NOMO-1 treated with dmso at 0.1 percent for 144 hours (cell line): ENCODE measurements around the gene ALPK1.
"Not testable (repeated sequence)": the region's sequence is repeated elsewhere in the genome, so short reads cannot be mapped to it uniquely, and the experiment has no call there.

Experiments used
- DNase-seq: peaks from one replicate; lab custom pipeline; 2025; ENCODE audit not compliant: unreplicated experiment; lab: John Stamatoyannopoulos, UW

The ALPK1 gene

GRCh38 chr4:112377594-112378242, 80.5 kb downstream of the ALPK1 start:
- no peak for DNase-seq

DNA sequence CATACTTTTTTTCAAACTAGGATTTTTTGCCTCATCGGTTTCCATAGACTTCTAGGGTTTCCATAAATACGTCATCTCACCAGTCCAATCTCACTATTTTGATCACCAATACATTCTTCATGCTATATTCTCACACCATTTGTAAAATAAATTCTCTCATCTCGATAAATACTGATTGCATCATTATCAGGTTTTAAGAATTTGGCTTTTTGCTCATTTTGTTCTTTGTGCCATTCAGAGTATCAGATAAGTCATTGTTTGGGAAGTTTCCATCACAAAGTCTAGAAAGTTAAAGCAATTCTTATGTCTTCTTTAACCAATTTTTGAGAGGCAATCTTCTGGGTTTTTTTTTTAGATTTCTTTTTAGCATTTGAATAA, 81.1 kb downstream of the ALPK1 start:
- no peak for DNase-seq

GRCh38 chr4:112378858-112379257, 81.7 kb downstream of the ALPK1 start:
- DNase-seq: no peak

DNA sequence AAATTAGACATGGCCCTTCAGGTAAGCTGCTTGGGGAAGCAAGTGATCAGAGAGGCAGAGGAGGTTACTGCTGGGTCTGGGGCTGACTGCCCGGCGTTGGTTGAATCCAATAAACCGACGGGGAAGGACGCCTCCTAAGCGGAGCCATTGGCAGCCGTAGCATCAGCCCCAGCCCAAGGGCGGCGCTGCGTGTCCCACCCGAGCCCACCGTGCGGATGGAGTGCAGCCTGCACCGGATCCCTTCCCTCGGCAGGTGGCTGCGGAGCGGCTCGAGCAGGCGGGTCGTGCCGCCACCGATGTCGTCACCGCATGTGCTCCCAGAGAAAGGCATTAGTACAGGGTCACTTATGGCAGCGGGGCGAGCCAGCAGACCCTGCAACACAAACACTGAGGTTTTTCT, 82.1 kb downstream of the ALPK1 start:
- DNase-seq: no peak

DNA sequence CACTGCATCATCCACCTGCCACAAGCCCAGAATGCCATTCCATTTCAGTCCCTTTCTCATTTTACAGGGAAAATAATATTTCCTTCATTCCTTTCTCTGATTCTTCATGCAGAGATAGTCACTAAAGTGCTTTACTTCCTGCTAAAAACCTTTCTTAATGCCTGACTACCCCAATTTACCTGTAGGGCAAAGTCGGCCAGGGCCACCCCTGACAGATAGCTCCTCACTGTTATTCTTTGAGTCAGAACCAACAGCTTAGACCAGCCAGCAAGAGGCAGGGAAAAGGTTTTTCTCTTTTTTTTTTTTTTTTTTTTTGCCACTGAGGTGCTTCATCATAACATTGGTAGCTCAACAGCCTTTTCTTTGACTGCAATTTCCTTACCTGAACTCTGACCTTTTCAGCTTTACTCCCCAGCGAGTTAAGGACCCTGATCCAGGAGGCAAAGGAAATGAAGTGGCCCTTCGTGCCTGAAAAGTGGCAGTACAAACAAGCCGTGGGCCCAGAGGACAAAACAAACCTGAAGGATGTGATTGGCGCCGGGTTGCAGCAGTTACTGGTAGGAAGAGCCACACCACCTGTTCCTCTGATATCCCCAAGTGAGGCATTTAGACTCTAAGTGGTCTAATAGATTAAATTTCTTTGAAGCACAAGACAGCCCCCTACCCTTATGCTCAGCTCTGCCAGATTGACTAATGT, 85.0 kb downstream of the ALPK1 start:
- DNase-seq: no peak

DNA sequence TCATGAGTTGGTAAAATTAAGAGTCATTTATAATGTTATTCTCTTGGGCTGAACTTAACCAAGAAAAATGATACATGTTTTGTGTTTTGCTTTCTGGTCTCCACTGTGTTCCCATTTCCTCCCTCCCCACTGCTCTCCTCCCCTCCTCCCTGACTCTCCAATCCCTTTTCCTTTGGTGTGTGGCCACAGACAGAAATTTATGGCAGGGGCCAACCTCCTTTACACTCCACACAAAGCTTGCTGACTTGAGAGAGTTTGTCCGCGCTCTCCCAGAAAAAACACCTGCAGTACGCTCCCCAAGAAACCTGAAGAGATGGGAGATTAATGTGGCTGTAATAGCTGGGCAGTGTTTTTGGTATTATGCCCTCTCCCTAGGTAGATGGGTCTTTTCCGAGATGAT, 88.9 kb downstream of the ALPK1 start:
- no peak for DNase-seq

- DNase-seq: no peak
Observed at GRCh38 chr4:112402098-112402497, 104.9 kb downstream of the ALPK1 start.

- no peak for DNase-seq
Observed at GRCh38 chr4:112403101-112403945, 106.2 kb downstream of the ALPK1 start.

DNA sequence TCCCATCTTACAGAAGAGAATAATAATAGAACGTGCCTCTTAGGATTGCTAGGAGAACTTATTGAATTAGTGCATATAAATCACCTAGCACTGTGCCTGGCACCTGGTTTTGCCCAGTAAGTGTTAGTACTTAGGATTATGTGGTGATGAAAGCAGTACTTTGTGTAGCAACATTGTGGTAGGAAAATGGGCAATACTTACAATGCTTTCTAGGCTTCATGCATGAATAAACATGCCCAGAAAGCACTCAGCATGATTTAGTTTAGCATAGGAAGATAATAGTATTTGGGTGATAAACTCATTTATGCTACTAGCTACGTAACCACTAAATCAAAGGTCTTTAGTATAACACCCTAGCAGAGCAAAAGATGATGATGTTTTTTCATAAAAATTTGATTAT, 113.2 kb downstream of the ALPK1 start:
- no peak for DNase-seq

DNA sequence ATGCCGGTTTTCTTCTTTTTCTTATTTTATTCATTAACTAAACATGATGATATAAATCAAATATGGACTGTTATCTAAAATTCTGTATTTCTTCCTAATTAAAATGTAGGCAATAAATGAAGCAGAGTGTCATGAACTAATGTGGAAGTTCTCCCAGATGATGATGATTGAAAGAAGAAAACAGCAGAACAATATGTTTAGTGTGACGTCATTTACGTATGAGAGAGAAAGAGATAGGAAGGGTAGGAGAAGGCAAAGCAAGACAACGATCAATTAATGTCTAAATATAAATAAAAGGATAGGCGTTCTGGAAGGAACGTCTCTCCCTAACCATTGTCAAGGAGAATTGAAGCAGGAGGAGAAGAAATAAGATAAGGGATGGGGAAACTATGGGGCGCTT, 113.6 kb downstream of the ALPK1 start:
- no peak for DNase-seq

DNA sequence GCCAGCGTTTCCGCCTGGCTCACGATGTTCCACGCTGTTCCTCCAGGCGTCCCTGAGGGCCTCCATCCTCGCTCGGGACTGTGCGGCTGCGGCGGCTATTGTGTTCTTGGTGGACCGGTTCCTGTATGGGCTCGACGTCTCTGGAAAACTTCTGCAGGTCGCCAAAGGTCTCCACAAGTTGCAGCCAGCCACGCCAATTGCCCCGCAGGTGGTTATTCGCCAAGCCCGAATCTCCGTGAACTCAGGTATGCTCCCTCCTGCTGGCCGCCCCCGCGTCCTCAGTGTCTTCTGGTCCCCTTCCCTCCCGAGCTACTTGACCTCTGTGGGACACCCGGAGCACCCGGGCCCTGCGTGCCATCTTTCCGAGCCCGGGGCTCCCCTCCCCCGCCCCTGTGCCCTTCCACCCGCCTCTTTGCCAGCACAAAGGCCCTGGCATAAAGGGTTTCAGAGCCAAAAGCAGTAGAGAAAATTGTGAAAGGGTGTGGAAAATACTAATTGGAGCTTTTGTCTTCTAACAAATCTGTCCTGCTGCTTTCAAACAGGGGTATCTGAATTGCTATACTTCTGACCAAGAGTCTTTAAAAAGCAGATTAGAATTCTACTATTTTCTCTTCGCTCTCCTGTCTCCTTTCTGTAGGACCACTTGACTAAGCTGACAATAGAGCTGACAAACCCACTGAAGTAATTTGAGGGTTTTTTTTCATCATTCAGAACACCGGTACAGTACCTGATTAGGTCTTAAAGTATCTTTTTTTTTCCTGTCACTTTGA, 114.8 kb downstream of the ALPK1 start:
- no peak for DNase-seq

- DNase-seq: no peak
Observed at GRCh38 chr4:112416464-112416863, 119.3 kb downstream of the ALPK1 start.

GRCh38 chr4:112418092-112418491, 120.9 kb downstream of the ALPK1 start:
- no peak for DNase-seq

DNA sequence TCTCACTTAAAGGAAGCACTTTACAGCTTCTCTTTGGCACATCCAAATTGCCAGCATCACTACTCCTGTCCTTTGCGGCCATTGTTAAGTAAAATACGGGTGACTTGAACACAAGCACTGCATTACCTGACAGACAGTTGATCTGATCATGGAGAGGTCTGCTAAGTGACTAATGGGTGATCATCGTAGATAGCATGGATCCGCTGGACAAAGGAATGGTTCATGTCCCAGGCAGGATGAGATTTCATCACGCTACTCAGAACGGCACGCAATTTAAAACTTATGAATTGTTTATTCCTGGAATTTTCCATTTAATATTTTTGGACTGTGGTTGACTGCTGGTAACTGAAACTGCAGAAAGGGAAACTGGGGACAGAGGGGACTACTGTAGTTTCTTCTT, 124.7 kb downstream of the ALPK1 start:
- no peak for DNase-seq

DNA sequence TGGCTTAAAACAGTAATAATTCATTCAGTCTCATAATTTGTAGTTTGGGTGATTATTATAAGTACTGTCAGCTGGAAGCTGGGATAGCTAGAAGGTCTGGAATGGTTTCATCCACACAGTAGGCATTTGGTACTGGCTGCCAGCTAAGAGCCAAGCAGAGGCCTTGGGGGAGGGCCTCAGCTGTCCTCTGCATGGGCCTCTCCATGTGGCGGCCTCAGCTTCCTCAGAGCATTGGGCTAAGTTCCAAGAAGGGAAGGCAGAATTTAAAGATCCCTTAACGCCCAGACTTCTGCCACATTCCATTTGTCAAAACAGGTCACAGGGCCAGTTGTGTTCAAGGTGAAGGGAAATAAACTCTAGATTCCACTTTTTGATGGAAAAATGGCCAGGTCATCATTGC, 125.5 kb downstream of the ALPK1 start:
- DNase-seq: no peak

DNA sequence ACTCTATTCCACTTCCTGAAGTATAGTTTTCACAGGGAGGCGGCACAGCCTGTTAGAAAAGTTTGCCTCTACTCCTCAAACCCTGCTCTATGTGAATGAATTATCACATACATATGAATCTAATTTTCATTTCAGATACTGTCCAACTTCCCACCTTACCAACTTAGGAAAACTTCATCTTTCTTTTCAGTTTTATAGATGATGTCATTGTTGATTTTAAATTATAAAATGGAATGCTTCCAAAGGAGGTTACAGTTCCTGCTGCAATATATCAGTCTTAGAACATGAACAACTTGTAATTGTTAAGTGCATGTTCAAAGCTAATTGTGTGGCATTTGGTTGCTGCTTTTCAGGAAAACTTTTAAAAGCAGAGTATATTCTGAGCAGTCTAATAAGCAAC, 126.4 kb downstream of the ALPK1 start:
- no peak for DNase-seq

DNA sequence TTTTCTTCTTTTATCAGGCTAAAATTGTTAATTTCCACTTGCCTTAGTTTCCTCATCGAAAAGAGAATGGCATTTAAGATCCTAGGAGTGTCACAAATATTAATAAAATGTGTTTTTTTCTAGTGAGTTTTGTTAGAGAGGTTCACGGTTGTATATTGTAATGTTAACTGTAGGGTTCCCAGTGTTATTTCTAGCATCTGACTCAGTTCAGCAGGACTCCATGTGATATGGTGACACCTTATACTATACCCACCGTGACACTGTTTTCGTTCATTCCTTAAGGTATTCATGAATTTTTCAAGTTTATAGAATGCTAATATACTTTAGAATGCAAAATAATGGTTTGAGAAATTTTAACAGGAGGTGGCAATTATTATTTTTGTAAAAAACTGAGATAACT, 128.7 kb downstream of the ALPK1 start:
- no peak for DNase-seq

DNA sequence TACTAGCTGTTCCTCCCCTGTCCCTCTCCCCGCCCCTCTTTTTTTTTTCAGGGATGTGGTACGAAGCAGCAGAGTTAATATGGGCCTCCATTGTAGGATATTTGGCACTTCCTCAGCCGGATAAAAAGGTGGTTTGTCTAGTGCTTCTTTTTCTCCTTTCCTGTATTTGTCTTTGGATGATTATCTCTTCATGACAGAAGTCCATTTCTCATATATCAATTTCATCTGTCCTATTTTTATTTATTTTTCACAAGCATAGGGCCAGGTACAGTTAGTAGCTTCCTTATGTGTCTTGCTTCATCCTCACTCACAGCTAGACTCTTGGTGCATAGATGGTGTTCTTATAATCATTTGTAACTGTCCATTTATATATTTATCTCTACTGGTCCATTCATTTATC, 129.2 kb downstream of the ALPK1 start:
- no peak for DNase-seq

- DNase-seq: no peak
Observed at GRCh38 chr4:112431158-112431557, 134.0 kb downstream of the ALPK1 start.

DNA sequence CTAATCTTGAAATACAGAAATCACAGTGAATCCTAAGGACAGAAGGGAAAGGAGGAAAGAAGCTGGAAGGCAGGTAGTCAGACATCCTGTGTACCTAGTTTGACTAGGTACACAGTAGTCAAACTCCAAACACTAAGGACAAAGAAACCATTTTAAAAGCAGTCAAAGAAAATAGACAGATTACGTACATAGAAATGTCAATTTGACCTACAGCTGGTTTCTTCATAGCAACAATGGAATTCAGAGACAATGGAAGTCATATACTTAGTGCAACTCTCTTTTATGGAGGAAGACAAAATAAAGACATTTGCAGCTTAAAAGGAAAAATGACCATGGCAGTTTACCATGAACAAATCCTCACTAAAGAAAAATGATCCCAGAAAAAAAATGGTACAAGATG, 139.8 kb downstream of the ALPK1 start:
- no peak for DNase-seq

DNA sequence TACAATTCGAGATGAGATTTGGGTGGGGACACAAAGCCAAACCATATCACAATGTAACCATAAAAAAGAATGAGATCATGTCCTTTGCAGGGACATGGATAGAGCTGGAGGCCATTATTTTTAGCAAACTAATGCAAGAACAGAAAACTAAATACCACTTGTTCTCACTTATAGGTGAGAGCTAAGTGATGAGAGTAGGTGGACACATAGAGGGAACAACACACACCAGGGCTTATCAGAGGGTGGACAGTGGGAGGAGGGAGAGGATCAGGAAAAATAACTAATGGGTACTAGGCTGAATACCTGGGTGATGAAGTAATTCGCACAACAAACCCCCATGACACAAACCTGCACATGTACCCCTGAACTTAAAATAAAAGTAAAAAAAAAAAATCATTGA, 145.1 kb downstream of the ALPK1 start:
- DNase-seq: not testable (repeated sequence)
